ENCODE results near the gene GLOD4.

GLOD4 gene

GRCh38 chr17:802481-802880 lies 20.4 kb upstream of the GLOD4 start:
- H3K4me3 ChIP-seq (ENCODE audit: low read depth, low read length) = no peak overlapping the region
- DNase-seq (ENCODE audit: low read depth) = no peak
- TF ChIP-seq CTCF (IDR thresholded peaks at IDR 0.05; ENCODE audit: insufficient read depth, low read depth, low read length, missing control alignments) = no peak

DNA sequence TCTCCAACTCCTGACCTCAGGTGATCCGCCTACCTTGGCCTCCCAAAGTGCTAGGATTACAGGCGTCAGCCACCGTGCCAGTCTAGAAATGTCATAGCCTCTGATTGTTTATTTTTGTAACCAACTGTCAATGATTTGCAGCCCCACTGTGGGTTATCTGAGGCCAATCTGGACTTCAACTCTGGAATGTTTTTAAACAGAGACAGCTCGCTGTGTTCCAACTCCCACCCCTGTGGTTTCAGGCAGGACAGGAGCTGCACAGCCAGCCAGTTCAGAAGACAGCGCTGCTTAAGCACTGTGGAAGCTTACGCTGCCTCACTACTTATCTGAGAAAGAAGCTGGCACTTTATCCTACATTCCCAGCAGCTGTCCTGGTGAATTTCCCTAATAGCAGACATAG lies 19.6 kb upstream of the GLOD4 start:
- no peak for TF ChIP-seq CTCF (IDR thresholded peaks at IDR 0.05; ENCODE audit: insufficient read depth, low read depth, low read length, missing control alignments)
- no peak overlapping the region for H3K4me3 ChIP-seq (ENCODE audit: low read depth, low read length)
- no peak for DNase-seq (ENCODE audit: low read depth)

DNA sequence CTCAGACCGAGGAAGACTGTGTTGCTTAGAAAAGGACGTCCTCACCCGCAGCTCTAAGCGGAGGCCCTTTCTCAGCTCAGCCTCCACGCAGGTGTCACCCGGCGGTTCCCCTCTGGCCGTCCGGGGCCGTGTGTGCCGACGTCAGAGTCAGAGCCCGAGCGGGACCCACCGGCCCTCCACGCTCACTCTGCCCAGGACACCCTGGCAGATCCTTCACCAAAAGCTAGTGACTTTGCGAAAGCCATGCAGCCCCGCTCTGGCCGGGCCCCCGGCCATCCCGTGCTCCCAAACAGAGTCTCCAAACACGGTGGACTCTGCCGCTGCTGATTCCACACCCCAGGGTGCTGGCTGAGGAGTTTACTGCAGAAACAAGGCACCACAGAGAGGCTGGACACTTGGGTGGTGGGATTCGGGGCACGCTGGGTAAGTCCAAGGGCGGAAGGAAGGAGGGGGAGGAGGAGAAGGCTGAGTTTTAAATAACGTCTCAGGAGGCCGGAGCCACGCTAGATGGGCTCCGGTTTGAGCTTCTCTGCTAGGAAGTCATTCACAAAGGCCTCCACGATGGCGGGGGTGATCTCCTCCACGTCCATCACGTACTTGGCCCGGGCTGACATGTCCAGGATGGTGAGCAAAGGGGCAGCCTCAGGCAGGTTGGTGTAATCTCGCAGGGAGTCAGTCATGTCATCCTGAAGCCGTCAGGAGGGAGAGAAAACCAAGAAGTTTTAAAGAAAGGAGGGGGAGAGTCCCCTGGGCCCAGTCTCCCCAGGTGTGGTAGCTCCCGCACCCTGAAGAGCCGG lies 18.6 kb upstream of the GLOD4 start:
- TF ChIP-seq CTCF (IDR thresholded peaks at IDR 0.05; ENCODE audit: insufficient read depth, low read depth, low read length, missing control alignments) = no peak
- no peak overlapping the region for H3K4me3 ChIP-seq (ENCODE audit: low read depth, low read length)
- DNase-seq (ENCODE audit: low read depth) = no peak

- H3K4me3 ChIP-seq (ENCODE audit: low read depth, low read length) = no peak overlapping the region
- DNase-seq (ENCODE audit: low read depth) = no peak
- TF ChIP-seq CTCF (IDR thresholded peaks at IDR 0.05; ENCODE audit: insufficient read depth, low read depth, low read length, missing control alignments) = no peak
Observed at GRCh38 chr17:799261-799660, 17.2 kb upstream of the GLOD4 start.

- H3K4me3 ChIP-seq (ENCODE audit: low read depth, low read length) = no peak overlapping the region
- TF ChIP-seq CTCF (IDR thresholded peaks at IDR 0.05; ENCODE audit: insufficient read depth, low read depth, low read length, missing control alignments) = no peak
- DNase-seq (ENCODE audit: low read depth) = no peak
Observed at GRCh38 chr17:798246-798645, 16.2 kb upstream of the GLOD4 start.

GRCh38 chr17:797236-797840 lies 15.3 kb upstream of the GLOD4 start:
- DNase-seq (ENCODE audit: low read depth) = no peak
- H3K4me3 ChIP-seq (ENCODE audit: low read depth, low read length) = no peak overlapping the region
- no peak for TF ChIP-seq CTCF (IDR thresholded peaks at IDR 0.05; ENCODE audit: insufficient read depth, low read depth, low read length, missing control alignments)

Measured in GM12865 (cell line).